HEK293T (cell line): ENCODE data around the gene DCAF12L2.

ENCODE experiments used
- CTCF ChIA-PET: fragments of 350-600 bp; formaldehyde crosslinking; extraction: SDS; loops from one replicate; lab custom pipeline; 2021; ENCODE audit warnings: antibody characterized with exemption, inconsistent platforms; lab: Yijun Ruan, JAX
- POLR2A ChIA-PET: fragments of 350-600 bp; formaldehyde crosslinking; extraction: SDS; loops from one replicate; lab custom pipeline; 2020; ENCODE audit warnings: antibody characterized with exemption, inconsistent platforms; lab: Yijun Ruan, JAX
- DNase-seq: peaks from one replicate; pipeline ENCODE4 v3.0.0; 2012; ENCODE audit warnings: mixed read lengths; ENCODE audit errors: extremely low spot score
- ARNT ChIP-seq: fragments of 450-650 bp; IDR thresholded peaks from 2 replicates; pipeline ENCODE4 v1.6.1; 2017; ENCODE audit warnings: mild to moderate bottlenecking
- BHLHE40 ChIP-seq: fragments of 450-650 bp; IDR thresholded peaks from 2 replicates; pipeline ENCODE4 v1.6.1; 2016; ENCODE audit warnings: mild to moderate bottlenecking, moderate library complexity, borderline replicate concordance
- CTBP1 ChIP-seq: fragments of 450-650 bp; IDR thresholded peaks from 2 replicates; pipeline ENCODE4 v1.6.1; 2016; ENCODE audit warnings: borderline replicate concordance
- ELF4 ChIP-seq: fragments of 450-650 bp; IDR thresholded peaks from 2 replicates; pipeline ENCODE4 v1.6.1; 2017; ENCODE audit warnings: antibody characterized with exemption
- FOXA1 ChIP-seq: fragments of 450-650 bp; IDR thresholded peaks from 2 replicates; pipeline ENCODE4 v1.6.1; 2016; ENCODE audit warnings: mild to moderate bottlenecking
- FOXK2 ChIP-seq: fragments of 450-650 bp; IDR thresholded peaks from 2 replicates; pipeline ENCODE4 v1.6.1; 2016; ENCODE audit warnings: mild to moderate bottlenecking
- FOXM1 ChIP-seq: fragments of 450-650 bp; IDR thresholded peaks from 2 replicates; pipeline ENCODE4 v1.6.1; 2017; ENCODE audit warnings: mild to moderate bottlenecking, borderline replicate concordance
- HDGF ChIP-seq: fragments of 450-650 bp; IDR thresholded peaks from 2 replicates; pipeline ENCODE4 v1.6.1; 2017; ENCODE audit warnings: antibody characterized with exemption, borderline replicate concordance
- L3MBTL2 ChIP-seq: fragments of 450-650 bp; conservative IDR thresholded peaks from 2 replicates; pipeline ENCODE4 v1.6.1; 2016; ENCODE audit warnings: mild to moderate bottlenecking
- LEF1 ChIP-seq: fragments of 450-650 bp; IDR thresholded peaks from 2 replicates; pipeline ENCODE4 v1.6.1; 2017; ENCODE audit warnings: mild to moderate bottlenecking, borderline replicate concordance
- NFRKB ChIP-seq: fragments of 450-650 bp; IDR thresholded peaks from 2 replicates; pipeline ENCODE4 v1.6.1; 2016; ENCODE audit warnings: mild to moderate bottlenecking, moderate library complexity
- SP1 ChIP-seq: fragments of 450-650 bp; IDR thresholded peaks from 2 replicates; pipeline ENCODE4 v1.6.1; 2017
- SUZ12 ChIP-seq: fragments of 450-650 bp; IDR thresholded peaks from 2 replicates; pipeline ENCODE4 v1.6.1; 2016; ENCODE audit warnings: mild to moderate bottlenecking
- TARDBP ChIP-seq: fragments of 450-650 bp; IDR thresholded peaks from 2 replicates; pipeline ENCODE4 v1.6.1; 2016
- ZNF384 ChIP-seq: fragments of 450-650 bp; IDR thresholded peaks from 2 replicates; pipeline ENCODE4 v1.6.1; 2016
- TF ChIP-seq, protein P1 (sequence below): fragments of 450-650 bp; IDR thresholded peaks from 2 replicates; pipeline ENCODE4 v1.6.1; 2016

Gene DCAF12L2

GRCh38 chrX:126164689-126165400 is 1.2 kb downstream of the DCAF12L2 start:
- DNase-seq: no peak
- CTCF ChIA-PET: no interaction called here
- TF ChIP-seq SUZ12: no peak
- no peak for TF ChIP-seq LEF1
- no peak for TF ChIP-seq SP1
- TF ChIP-seq NFRKB: no peak
- no peak for TF ChIP-seq ZNF384
- TF ChIP-seq HDGF: no peak
- POLR2A ChIA-PET: no interaction called here

GRCh38 chrX:126164226-126164625 is 1.9 kb downstream of the DCAF12L2 start:
- ChIA-PET POLR2A (no interaction called here), CTCF (no interaction called here)
- DNase-seq: no peak
- TF ChIP-seq FOXM1: no peak
- TF ChIP-seq FOXK2: no peak
- TF ChIP-seq L3MBTL2: no peak
- TF ChIP-seq HDGF: no peak
- no peak for TF ChIP-seq ZNF384
- TF ChIP-seq, protein P1, sequence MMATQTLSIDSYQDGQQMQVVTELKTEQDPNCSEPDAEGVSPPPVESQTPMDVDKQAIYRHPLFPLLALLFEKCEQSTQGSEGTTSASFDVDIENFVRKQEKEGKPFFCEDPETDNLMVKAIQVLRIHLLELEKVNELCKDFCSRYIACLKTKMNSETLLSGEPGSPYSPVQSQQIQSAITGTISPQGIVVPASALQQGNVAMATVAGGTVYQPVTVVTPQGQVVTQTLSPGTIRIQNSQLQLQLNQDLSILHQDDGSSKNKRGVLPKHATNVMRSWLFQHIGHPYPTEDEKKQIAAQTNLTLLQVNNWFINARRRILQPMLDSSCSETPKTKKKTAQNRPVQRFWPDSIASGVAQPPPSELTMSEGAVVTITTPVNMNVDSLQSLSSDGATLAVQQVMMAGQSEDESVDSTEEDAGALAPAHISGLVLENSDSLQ: no peak
- no peak for TF ChIP-seq NFRKB
- no peak for TF ChIP-seq SUZ12
- TF ChIP-seq ELF4: no peak
- TF ChIP-seq BHLHE40: no peak
- TF ChIP-seq CTBP1: no peak
- TF ChIP-seq ARNT: no peak
- no peak for TF ChIP-seq LEF1

GRCh38 chrX:126141014-126141413 is 25.1 kb downstream of the DCAF12L2 start:
- ChIA-PET POLR2A (no interaction called here), CTCF (no interaction called here)
- TF ChIP-seq FOXM1 (no peak), ARNT (no peak), HDGF (no peak), BHLHE40 (no peak)
- no peak for DNase-seq

DNA sequence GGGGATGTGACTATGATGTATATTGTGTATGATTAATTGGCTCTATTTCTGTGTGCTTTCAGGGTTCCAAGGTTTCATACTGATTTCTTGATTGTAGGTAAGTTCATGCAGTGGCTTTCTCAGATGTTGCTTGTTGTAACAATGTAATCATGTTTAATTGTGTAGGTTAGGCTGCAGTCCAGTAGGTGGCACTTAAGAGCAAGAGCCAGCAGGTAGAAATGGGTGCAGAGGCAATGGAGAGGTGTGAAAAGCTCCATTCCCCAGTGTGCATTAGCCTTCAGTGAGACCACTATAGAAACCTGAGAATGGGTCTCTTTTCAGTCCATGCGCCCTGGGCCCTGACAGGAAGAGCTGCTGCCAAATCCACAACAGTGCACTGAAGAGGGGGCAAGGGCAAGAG is 28.2 kb downstream of the DCAF12L2 start:
- ChIA-PET POLR2A (no interaction called here), CTCF (no interaction called here)
- DNase-seq: peak; percentile 17
- TF ChIP-seq SP1: no peak
- no peak for TF ChIP-seq TARDBP

- POLR2A ChIA-PET: no interaction called here
- TF ChIP-seq L3MBTL2 (no peak), TARDBP (no peak), NFRKB (no peak), ELF4 (no peak), CTBP1 (no peak), FOXA1 (no peak), SUZ12 (no peak), HDGF (no peak), ZNF384 (no peak), ARNT (no peak), BHLHE40 (no peak), SP1 (no peak), FOXM1 (no peak), FOXK2 (no peak), LEF1 (no peak)
- TF ChIP-seq, protein P1: no peak
These were observed 41.4 kb downstream of the DCAF12L2 start for GRCh38 chrX:126124721-126125120.

More at GRCh38 chrX:126124721-126125120, 41.4 kb downstream of the DCAF12L2 start:
- CTCF ChIA-PET: no interaction called here
- DNase-seq: no peak
